ENCODE results near the gene TBC1D22A. TPM values are rescaled to one million over a fixed set of nuclear protein-coding genes. Genes with fewer than 3 reads are reported as not detected.
"Not testable (repeated sequence)": the region's sequence is repeated elsewhere in the genome, so short reads cannot be mapped to it uniquely, and the experiment has no call there.

Gene TBC1D22A
- total RNA-seq, 1 experiment from 2014 or later = 18.2 TPM

GRCh38 chr22:47130883-47131631, 368.6 kb downstream of the TBC1D22A start:
- no peaks in the 10 kb centered on the region for H3K36me3 ChIP-seq
- H3K9me3 ChIP-seq = no peaks in the 10 kb centered on the region
- no peak for DNase-seq
- no peak overlapping the region for H3K4me3 ChIP-seq
- no peaks in the 10 kb centered on the region for H3K27me3 ChIP-seq

- no peaks in the 10 kb centered on the region for H3K27me3 ChIP-seq
- no peaks in the 10 kb centered on the region for H3K9me3 ChIP-seq
- no peaks in the 10 kb centered on the region for H3K36me3 ChIP-seq
- DNase-seq = no peak
- no peak overlapping the region for H3K4me3 ChIP-seq
Observed at GRCh38 chr22:47131632-47132427, 369.4 kb downstream of the TBC1D22A start.

- Histone ChIP-seq H3K27me3 (no peaks in the 10 kb centered on the region), H3K36me3 (no peaks in the 10 kb centered on the region), H3K9me3 (no peaks in the 10 kb centered on the region), H3K4me3 (no peak overlapping the region)
- DNase-seq = no peak
Observed at GRCh38 chr22:47132428-47132825, 370.0 kb downstream of the TBC1D22A start.

- Histone ChIP-seq H3K4me3 (no peak overlapping the region), H3K9me3 (no peaks in the 10 kb centered on the region), H3K36me3 (no peaks in the 10 kb centered on the region), H3K27me3 (no peaks in the 10 kb centered on the region)
- DNase-seq = no peak
Observed at GRCh38 chr22:47133061-47133969, 370.9 kb downstream of the TBC1D22A start.

GRCh38 chr22:47134222-47134621, 371.8 kb downstream of the TBC1D22A start:
- no peak for DNase-seq
- H3K27me3 ChIP-seq = no peaks in the 10 kb centered on the region
- H3K36me3 ChIP-seq = no peaks in the 10 kb centered on the region

GRCh38 chr22:47135338-47135737, 372.9 kb downstream of the TBC1D22A start:
- no peak overlapping the region for H3K4me3 ChIP-seq
- DNase-seq = no peak

More at GRCh38 chr22:47134222-47134621, 371.8 kb downstream of the TBC1D22A start:
- H3K9me3 ChIP-seq = no peaks in the 10 kb centered on the region
- H3K4me3 ChIP-seq = no peak overlapping the region

GRCh38 chr22:47136050-47136449, 373.6 kb downstream of the TBC1D22A start:
- no peak for DNase-seq
- no peaks in the 10 kb centered on the region for H3K27me3 ChIP-seq
- no peaks in the 10 kb centered on the region for H3K9me3 ChIP-seq
- no peaks in the 10 kb centered on the region for H3K36me3 ChIP-seq
- H3K4me3 ChIP-seq = no peak overlapping the region

More at GRCh38 chr22:47135338-47135737, 372.9 kb downstream of the TBC1D22A start:
- no peaks in the 10 kb centered on the region for H3K36me3 ChIP-seq
- no peaks in the 10 kb centered on the region for H3K9me3 ChIP-seq
- no peaks in the 10 kb centered on the region for H3K27me3 ChIP-seq

- Histone ChIP-seq H3K36me3 (no peaks in the 10 kb centered on the region), H3K27me3 (no peaks in the 10 kb centered on the region), H3K4me3 (no peak overlapping the region), H3K9me3 (no peaks in the 10 kb centered on the region)
- DNase-seq = no peak
Observed at GRCh38 chr22:47136671-47137070, 374.2 kb downstream of the TBC1D22A start.

GRCh38 chr22:47139013-47139789, 376.8 kb downstream of the TBC1D22A start:
- H3K9me3 ChIP-seq = no peaks in the 10 kb centered on the region
- no peaks in the 10 kb centered on the region for H3K36me3 ChIP-seq
- no peak overlapping the region for H3K4me3 ChIP-seq
- no peak for DNase-seq
- no peaks in the 10 kb centered on the region for H3K27me3 ChIP-seq

- Histone ChIP-seq H3K27me3 (no peaks in the 10 kb centered on the region), H3K4me3 (no peak overlapping the region), H3K9me3 (no peaks in the 10 kb centered on the region), H3K36me3 (no peaks in the 10 kb centered on the region)
- no peak for DNase-seq
Observed at GRCh38 chr22:47139790-47140119, 377.3 kb downstream of the TBC1D22A start.

- not testable (repeated sequence) for H3K36me3 ChIP-seq, H3K9me3 ChIP-seq, H3K27me3 ChIP-seq, H3K4me3 ChIP-seq, DNase-seq
Observed at GRCh38 chr22:47140975-47141374, 378.5 kb downstream of the TBC1D22A start.

- no peak for DNase-seq
- Histone ChIP-seq H3K27me3 (no peaks in the 10 kb centered on the region), H3K9me3 (no peaks in the 10 kb centered on the region), H3K4me3 (no peak overlapping the region), H3K36me3 (no peaks in the 10 kb centered on the region)
Observed at GRCh38 chr22:47142427-47143046, 380.1 kb downstream of the TBC1D22A start.

- Histone ChIP-seq H3K4me3 (no peak overlapping the region), H3K9me3 (no peaks in the 10 kb centered on the region)
Observed at GRCh38 chr22:47143249-47143938, 380.9 kb downstream of the TBC1D22A start.

GRCh38 chr22:47144076-47144765, 381.8 kb downstream of the TBC1D22A start:
- Histone ChIP-seq H3K9me3 (no peaks in the 10 kb centered on the region), H3K36me3 (no peaks in the 10 kb centered on the region), H3K27me3 (no peaks in the 10 kb centered on the region), H3K4me3 (no peak overlapping the region)
- no peak for DNase-seq

More at GRCh38 chr22:47143249-47143938, 380.9 kb downstream of the TBC1D22A start:
- H3K36me3 ChIP-seq = no peaks in the 10 kb centered on the region
- no peaks in the 10 kb centered on the region for H3K27me3 ChIP-seq
- DNase-seq = no peak

Measured in MG63 (cell line).